Neuronal stem cell (in vitro differentiated cells): Measurements from ENCODE around the gene CUZD1.
"Not testable (repeated sequence)": the region's sequence is repeated elsewhere in the genome, so short reads cannot be mapped to it uniquely, and the experiment has no call there.

Experiments used
- DNase-seq: peaks from one replicate; pipeline ENCODE4 v3.0.0-alpha.2; 2013; ENCODE audit warnings: low spot score
- H2AFZ ChIP-seq: one replicate; pipeline ENCODE4 v1.6.1; 2013; ENCODE audit warnings: mild to moderate bottlenecking, low read length, inconsistent platforms
- H2AK5ac ChIP-seq: 2 replicates; pipeline ENCODE4 v1.6.1; 2013; ENCODE audit warnings: low read depth, mild to moderate bottlenecking, inconsistent platforms, low read length, moderate library complexity, mixed read lengths
- H2BK120ac ChIP-seq: 2 replicates; pipeline ENCODE4 v1.6.1; 2013; ENCODE audit warnings: low read depth, mild to moderate bottlenecking, inconsistent platforms, low read length, moderate library complexity, mixed read lengths
- H2BK12ac ChIP-seq: one replicate; pipeline ENCODE4 v1.6.1; 2013; ENCODE audit warnings: low read length, inconsistent platforms
- H2BK15ac ChIP-seq: 2 replicates; pipeline ENCODE4 v1.6.1; 2013; ENCODE audit warnings: mild to moderate bottlenecking, low read length, inconsistent platforms, mixed read lengths
- H2BK5ac ChIP-seq: one replicate; pipeline ENCODE4 v1.6.1; 2013; ENCODE audit warnings: inconsistent platforms, mild to moderate bottlenecking, low read length, moderate library complexity
- H3K14ac ChIP-seq: one replicate; pipeline ENCODE4 v1.6.1; 2013; ENCODE audit warnings: low read length, inconsistent platforms
- H3K18ac ChIP-seq: 2 replicates; pipeline ENCODE4 v1.6.1; 2013; ENCODE audit warnings: low read length, inconsistent platforms
- H3K23ac ChIP-seq: 2 replicates; pipeline ENCODE4 v1.6.1; 2013; ENCODE audit warnings: low read depth, mild to moderate bottlenecking, mixed read lengths, low read length, inconsistent platforms; ENCODE audit not compliant: poor library complexity
- H3K27ac ChIP-seq: replicated peaks from 3 replicates; pipeline ENCODE4 v1.5.1; 2013; ENCODE audit warnings: low read length, inconsistent platforms
- H3K27me3 ChIP-seq, 3 experiments: 2 replicates each; pipeline ENCODE4 v1.6.1; 2013; ENCODE audit warnings: low read length in 3 of 3, mild to moderate bottlenecking in 2 of 3, inconsistent platforms in 1 of 3, low read depth in 1 of 3, mixed read lengths in 1 of 3, moderate library complexity in 1 of 3; ENCODE audit not compliant: control insufficient read depth in 3 of 3, insufficient read depth in 3 of 3
- H3K36me3 ChIP-seq, 2 donors: replicated peaks in 1 of 2; 2 replicates each; pipeline ENCODE4 v1.6.1; 2013; ENCODE audit warnings: low read length in 2 of 2; ENCODE audit not compliant: control insufficient read depth in 2 of 2, insufficient read depth in 2 of 2
- H3K4ac ChIP-seq: 2 replicates; pipeline ENCODE4 v1.6.1; 2013; ENCODE audit warnings: inconsistent platforms, mild to moderate bottlenecking, low read length, moderate library complexity
- H3K4me1 ChIP-seq, 2 donors: 1 replicate in 1 of 2; 2 replicates in 1 of 2; pipeline ENCODE4 v1.6.1; 2013; ENCODE audit warnings: low read length in 2 of 2, low read depth in 1 of 2; ENCODE audit not compliant: control insufficient read depth in 2 of 2, insufficient read depth in 1 of 2
- H3K4me2 ChIP-seq: one replicate; pipeline ENCODE4 v1.6.1; 2013; ENCODE audit warnings: mild to moderate bottlenecking, low read length, inconsistent platforms; ENCODE audit not compliant: insufficient read depth, poor library complexity, severe bottlenecking
- H3K4me3 ChIP-seq, 2 donors: 2 replicates each; pipeline ENCODE4 v1.5.1; 2013; ENCODE audit warnings: low read length in 2 of 2, mild to moderate bottlenecking in 2 of 2, inconsistent platforms in 1 of 2, moderate library complexity in 1 of 2
- H3K79me1 ChIP-seq: one replicate; pipeline ENCODE4 v1.6.1; 2013; ENCODE audit warnings: low read depth, mild to moderate bottlenecking, inconsistent platforms, low read length, moderate library complexity
- H3K9ac ChIP-seq: one replicate; pipeline ENCODE4 v1.6.1; 2013; ENCODE audit warnings: mild to moderate bottlenecking, low read depth, low read length, inconsistent platforms; ENCODE audit not compliant: poor library complexity
- H3K9me3 ChIP-seq, 2 donors: replicated peaks in 1 of 2; 2 replicates each; pipeline versions ENCODE3 to v1.6.1; 2013; ENCODE audit warnings: low read length in 2 of 2, mild to moderate bottlenecking in 2 of 2, inconsistent platforms in 1 of 2, low read depth in 1 of 2, mixed read lengths in 1 of 2, moderate library complexity in 1 of 2; ENCODE audit not compliant: control insufficient read depth in 2 of 2, insufficient read depth in 1 of 2
- H4K8ac ChIP-seq: one replicate; pipeline ENCODE4 v1.6.1; 2013; ENCODE audit warnings: low read depth, mild to moderate bottlenecking, inconsistent platforms, low read length, moderate library complexity
- H4K91ac ChIP-seq: one replicate; pipeline ENCODE4 v1.6.1; 2013; ENCODE audit warnings: low read length, low read depth, mild to moderate bottlenecking, inconsistent platforms; ENCODE audit not compliant: poor library complexity
- WGBS, 2 donors: extraction: QIAGEN DNeasy Blood & Tissue Kit; methylation state at CpG; one replicate each; pipeline ENCODE4 v1.1.7; 2013; ENCODE audit warnings: missing lambda C conversion rate in 2 of 2, mixed read lengths in 1 of 2; ENCODE audit not compliant: insufficient read length in 2 of 2, insufficient replicate concordance in 1 of 2; ENCODE audit errors: extremely low coverage in 2 of 2; 5-methylcytosine and 5-hydroxymethylcytosine counted together

Gene CUZD1

DNA sequence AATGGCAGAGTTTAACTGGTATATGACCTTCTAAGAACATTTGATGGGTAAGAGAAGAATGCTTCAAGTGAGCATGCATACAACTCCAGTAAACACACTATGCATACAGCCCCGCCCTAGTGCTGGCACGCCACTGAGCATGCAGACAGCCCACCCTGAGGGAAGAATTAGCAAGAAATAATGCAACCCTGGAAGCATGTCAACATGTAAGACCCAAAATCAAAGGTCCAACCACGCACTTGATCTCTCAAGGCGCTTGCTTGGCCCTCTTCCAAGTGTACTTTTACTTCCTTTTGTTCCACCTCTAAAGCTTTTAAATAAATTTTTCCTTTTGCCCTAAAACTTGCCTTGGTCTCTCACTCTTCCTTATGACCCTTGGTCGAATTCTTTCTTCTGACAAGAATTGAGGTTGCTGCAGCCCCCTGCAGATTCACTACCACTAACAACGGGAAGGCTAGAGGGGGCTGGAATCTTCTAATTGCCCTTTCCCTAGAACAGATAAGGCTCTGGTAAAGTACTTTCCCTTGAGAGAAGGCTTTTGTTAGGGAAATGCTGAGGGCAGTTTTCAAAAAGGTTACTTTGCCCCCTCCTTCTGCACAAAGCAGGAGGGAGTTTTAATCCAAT, 30.3 kb upstream of the CUZD1 start:
- no peak overlapping the region for H4K91ac ChIP-seq
- no peaks in the 10 kb centered on the region for H3K79me1 ChIP-seq
- peak; percentile 36 for DNase-seq
- no peak overlapping the region for H2BK120ac ChIP-seq
- no peak overlapping the region for H2BK12ac ChIP-seq
- H3K4me1 ChIP-seq = peaks cover 12 to 14% of the 10 kb centered on the region in 2 donors
- H4K8ac ChIP-seq = no peak overlapping the region
- no peak overlapping the region for H2AFZ ChIP-seq
- no peaks in the 10 kb centered on the region for H3K27me3 ChIP-seq
- no peak overlapping the region for H3K9ac ChIP-seq
- H3K18ac ChIP-seq = no peak overlapping the region
- no peak overlapping the region for H3K23ac ChIP-seq
- H3K14ac ChIP-seq = no peak overlapping the region
- no peak overlapping the region for H2BK5ac ChIP-seq
- peaks cover 0 to 3% of the 10 kb centered on the region in 2 donors for H3K9me3 ChIP-seq
- peak overlapping the region; percentile 27 for H3K4me2 ChIP-seq
- H3K4me3 ChIP-seq = no peak overlapping the region
- no peak overlapping the region for H3K4ac ChIP-seq
- H3K36me3 ChIP-seq = no peaks in the 10 kb centered on the region
- no peak overlapping the region for H2BK15ac ChIP-seq
- no CpG with 5 or more reads among the region's 6 CpGs for WGBS, 2 donors
- H3K27ac ChIP-seq = peak overlapping the region; percentile 74
- no peak overlapping the region for H2AK5ac ChIP-seq

DNA sequence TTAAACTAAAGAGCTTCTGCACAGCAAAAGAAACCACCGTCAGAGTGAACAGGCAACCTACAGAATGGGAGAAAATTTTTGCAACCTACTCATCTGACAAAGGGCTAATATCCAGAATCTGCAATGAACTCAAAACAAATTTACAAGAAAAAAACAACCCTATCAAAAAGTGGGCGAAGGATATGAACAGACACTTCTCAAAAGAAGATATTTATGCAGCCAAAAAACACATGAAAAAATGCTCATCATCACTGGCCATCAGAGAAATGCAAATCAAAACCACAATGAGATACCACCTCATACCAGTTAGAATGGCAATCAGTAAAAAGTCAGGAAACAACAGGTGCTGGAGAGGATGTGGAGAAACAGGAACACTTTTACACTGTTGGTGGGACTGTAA, 26.3 kb upstream of the CUZD1 start:
- H3K27ac ChIP-seq, H3K9me3 ChIP-seq, H3K4me3 ChIP-seq, H3K9ac ChIP-seq, DNase-seq, H2BK12ac ChIP-seq, H3K36me3 ChIP-seq, H3K79me1 ChIP-seq, H2BK120ac ChIP-seq, H2AK5ac ChIP-seq, H4K91ac ChIP-seq, H3K18ac ChIP-seq, H3K4me2 ChIP-seq, H2BK15ac ChIP-seq, H3K14ac ChIP-seq, H3K4ac ChIP-seq, H2AFZ ChIP-seq, H3K23ac ChIP-seq, H3K4me1 ChIP-seq, H2BK5ac ChIP-seq, H3K27me3 ChIP-seq, H4K8ac ChIP-seq: not testable (repeated sequence)
- no CpG with 5 or more reads among the region's 2 CpGs for WGBS, 2 donors

DNA sequence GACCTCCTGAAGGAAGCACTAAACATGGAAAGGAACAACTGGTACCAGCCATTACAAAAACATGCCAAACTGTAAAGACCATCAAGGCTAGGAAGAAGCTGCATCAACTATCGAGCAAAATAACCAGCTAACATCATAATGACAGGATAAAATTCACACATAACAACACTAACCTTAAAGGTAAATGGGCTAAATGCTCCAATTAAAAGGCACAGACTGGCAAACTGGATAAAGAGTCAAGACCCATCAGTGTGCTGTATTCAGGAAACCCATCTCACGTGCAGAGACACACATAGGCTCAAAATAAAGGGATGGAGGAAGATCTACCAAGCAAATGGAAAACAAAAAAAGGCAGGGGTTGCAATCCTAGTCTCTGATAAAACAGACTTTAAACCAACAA, 23.1 kb upstream of the CUZD1 start:
- not testable (repeated sequence) for H3K4me2 ChIP-seq, H3K4me3 ChIP-seq, H3K9me3 ChIP-seq, H3K14ac ChIP-seq, H3K27me3 ChIP-seq, H3K23ac ChIP-seq, H3K4me1 ChIP-seq, H2BK120ac ChIP-seq, H4K8ac ChIP-seq, H3K36me3 ChIP-seq, H2AK5ac ChIP-seq, DNase-seq, H2BK12ac ChIP-seq, H3K79me1 ChIP-seq, H3K18ac ChIP-seq, H3K27ac ChIP-seq, H2BK15ac ChIP-seq, H3K9ac ChIP-seq, H4K91ac ChIP-seq, H3K4ac ChIP-seq, H2AFZ ChIP-seq, H2BK5ac ChIP-seq
- WGBS, 2 donors = no CpG with 5 or more reads among the region's 2 CpGs

DNA sequence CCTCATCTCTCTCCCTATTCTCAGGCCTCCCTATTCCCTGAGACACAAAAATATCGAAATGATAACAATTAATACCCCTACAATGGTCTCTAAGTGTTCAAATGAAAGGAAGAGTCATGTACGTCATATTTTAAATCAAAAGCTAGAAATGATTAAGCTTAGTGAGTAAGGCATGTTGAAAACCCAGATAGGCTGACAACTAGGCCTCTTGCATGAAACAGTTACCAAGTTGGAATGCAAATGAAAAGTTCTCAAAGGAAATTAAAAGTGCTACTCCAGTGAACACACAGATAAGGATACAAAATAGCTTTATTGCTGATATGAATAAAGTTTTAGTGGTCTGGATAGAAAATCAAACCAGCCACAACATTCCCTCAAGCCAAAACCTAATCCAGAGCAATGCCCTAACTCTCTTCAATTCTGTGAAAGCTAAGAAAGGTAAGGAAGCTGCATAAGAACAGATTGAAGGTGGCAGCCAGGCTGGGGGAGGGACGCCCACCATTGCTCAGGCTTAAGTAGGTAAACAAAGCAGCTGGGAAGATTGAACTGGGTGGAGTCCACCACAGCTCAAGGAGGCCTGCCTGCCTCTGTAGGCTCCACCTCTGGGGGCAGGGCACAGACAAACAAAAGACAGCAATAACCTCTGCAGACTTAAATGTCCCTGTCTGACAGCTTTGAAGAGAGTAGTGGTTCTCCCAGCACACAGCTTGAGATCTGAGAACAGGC, 21.3 kb upstream of the CUZD1 start:
- H2BK5ac ChIP-seq, H3K79me1 ChIP-seq, H3K4me1 ChIP-seq, H3K27me3 ChIP-seq, H3K14ac ChIP-seq, H3K4me2 ChIP-seq, H2BK12ac ChIP-seq, H2BK120ac ChIP-seq, DNase-seq, H2BK15ac ChIP-seq, H3K36me3 ChIP-seq, H3K18ac ChIP-seq, H3K27ac ChIP-seq, H2AFZ ChIP-seq, H3K23ac ChIP-seq, H4K91ac ChIP-seq, H3K9me3 ChIP-seq, H3K9ac ChIP-seq, H3K4ac ChIP-seq, H4K8ac ChIP-seq, H2AK5ac ChIP-seq, H3K4me3 ChIP-seq: not testable (repeated sequence)
- WGBS, 2 donors = no CpG with 5 or more reads among the region's 3 CpGs
